B cell (primary cell): Measurements from ENCODE around the gene STX8. TPM values are rescaled to one million over a fixed set of nuclear protein-coding genes. Genes with fewer than 3 reads are reported as not detected.
A peak's percentile ranks its signal among the peaks of the same experiment; 100 is the strongest.

Experiments used
- ATAC-seq: fragments of 200-7000 bp; cut with Tn5 transposase; one replicate; pipeline ENCODE4 v1.10.0; 2021; ENCODE audit warnings: low read depth, mild to moderate bottlenecking, moderate number of reproducible peaks, moderate library complexity
- CTCF ChIA-PET: fragments of 350-600 bp; sonication (Branson Sonifier 250); formaldehyde crosslinking; loops from one replicate; lab custom pipeline; 2021; ENCODE audit warnings: antibody characterized with exemption, inconsistent platforms; lab: Charles Lee
- POLR2A ChIA-PET: fragments of 350-600 bp; sonication (Branson Sonifier 250); formaldehyde crosslinking; loops from one replicate; lab custom pipeline; 2021; ENCODE audit warnings: antibody characterized with exemption; lab: Charles Lee
- DNase-seq: peaks from one replicate; pipeline ENCODE4 v3.0.0; 2013
- H2AFZ ChIP-seq: 2 replicates; pipeline ENCODE4 v1.6.1; 2012; ENCODE audit warnings: mild to moderate bottlenecking, low read depth, low read length; ENCODE audit not compliant: insufficient read depth, poor library complexity, severe bottlenecking
- H3K27ac ChIP-seq, 2 donors: 1 replicate in 1 of 2; 2 replicates in 1 of 2; pipeline ENCODE4 v1.5.1; 2012 to 2013; ENCODE audit warnings: low read length in 2 of 2, mild to moderate bottlenecking in 2 of 2, moderate library complexity in 1 of 2
- H3K27me3 ChIP-seq, 4 experiments: fragments of 200-600 bp in 1 of 4; sonication (generic) in 1 of 4; replicated peaks in 1 of 4; 1 replicate in 2 of 4; 2 replicates in 2 of 4; pipeline versions ENCODE4 v1.6.1 to v1.7.0; 2013 to 2016; ENCODE audit warnings: low read length in 3 of 4, mild to moderate bottlenecking in 2 of 4, mixed read lengths in 1 of 4, moderate library complexity in 1 of 4; ENCODE audit not compliant: insufficient read depth in 4 of 4, control insufficient read depth in 3 of 4; ENCODE audit errors: control extremely low read depth in 1 of 4
- H3K36me3 ChIP-seq, 2 experiments: replicated peaks in 1 of 2; 1 replicate in 1 of 2; 2 replicates in 1 of 2; pipeline versions ENCODE4 v1.6.1 to v1.7.1; 2013; ENCODE audit warnings: low read length in 1 of 2; ENCODE audit not compliant: insufficient read depth in 2 of 2, control insufficient read depth in 1 of 2; ENCODE audit errors: control extremely low read depth in 1 of 2, extremely low read depth in 1 of 2
- H3K4me1 ChIP-seq, 2 donors: fragments of 200-600 bp in 1 of 2; sonication (generic) in 1 of 2; 1 replicate in 1 of 2; 2 replicates in 1 of 2; pipeline versions ENCODE4 v1.5.1 to v1.6.1; 2013 to 2017; ENCODE audit warnings: low read length in 2 of 2; ENCODE audit not compliant: control insufficient read depth in 2 of 2, insufficient read depth in 2 of 2
- H3K4me2 ChIP-seq: replicated peaks from 2 replicates; pipeline ENCODE3; 2012; ENCODE audit warnings: mild to moderate bottlenecking, low read depth, low read length; ENCODE audit not compliant: poor library complexity, severe bottlenecking
- H3K4me3 ChIP-seq, 5 experiments: fragments of 200-600 bp in 1 of 5; sonication (generic) in 1 of 5; 1 replicate in 3 of 5; 2 replicates in 2 of 5; pipeline versions ENCODE4 v1.5.1 to v1.7.0; 2011 to 2016; ENCODE audit warnings: low read length in 4 of 5, mild to moderate bottlenecking in 4 of 5, low read depth in 2 of 5, control low read depth in 1 of 5, moderate library complexity in 1 of 5; ENCODE audit not compliant: insufficient read depth in 1 of 5; ENCODE audit errors: control extremely low read depth in 1 of 5, extremely low read depth in 1 of 5
- H3K79me2 ChIP-seq: fragments of 200-600 bp; sonication (generic); one replicate; pipeline ENCODE4 v1.6.0; 2016; ENCODE audit warnings: low read length; ENCODE audit not compliant: control insufficient read depth, insufficient read depth
- H3K9ac ChIP-seq: fragments of 200-600 bp; sonication (generic); 2 replicates; pipeline ENCODE4 v1.6.1; 2017; ENCODE audit warnings: mild to moderate bottlenecking, low read length, moderate library complexity
- H3K9me3 ChIP-seq, 3 donors: one replicate each; pipeline versions ENCODE4 v1.6.1 to v1.7.1; 2013; ENCODE audit warnings: low read length in 2 of 3; ENCODE audit not compliant: control insufficient read depth in 2 of 3, insufficient read depth in 1 of 3; ENCODE audit errors: control extremely low read depth in 1 of 3
- H4K20me1 ChIP-seq: 2 replicates; pipeline ENCODE4 v1.6.0; 2012; ENCODE audit warnings: mild to moderate bottlenecking, low read length; ENCODE audit not compliant: insufficient read depth, control insufficient read depth, poor library complexity, severe bottlenecking
- H3K27ac Mint-ChIP-seq: one replicate; pipeline ENCODE4 v1.8.0; 2021; ENCODE audit warnings: mixed read lengths
- H3K27me3 Mint-ChIP-seq: one replicate; pipeline ENCODE4 v1.8.0; 2021; ENCODE audit warnings: mixed read lengths
- H3K4me1 Mint-ChIP-seq: one replicate; pipeline ENCODE4 v1.8.0; 2021; ENCODE audit warnings: mixed read lengths
- H3K4me3 Mint-ChIP-seq: one replicate; pipeline ENCODE4 v1.8.0; 2021; ENCODE audit warnings: mixed read lengths
- H3K9me3 Mint-ChIP-seq: one replicate; pipeline ENCODE4 v1.8.0; 2022; ENCODE audit warnings: mixed read lengths; ENCODE audit not compliant: insufficient read depth
- EZH2 ChIP-seq: IDR thresholded peaks from 2 replicates; pipeline ENCODE4 v1.6.1; 2012; ENCODE audit warnings: borderline replicate concordance, low read depth, mild to moderate bottlenecking, moderate library complexity, low read length; ENCODE audit not compliant: insufficient read depth, poor library complexity, severe bottlenecking
- WGBS: methylation state at CpG from one replicate; pipeline ENCODE4 v1.1.5; 2013; ENCODE audit warnings: missing lambda C conversion rate; ENCODE audit not compliant: insufficient coverage; 5-methylcytosine and 5-hydroxymethylcytosine counted together
- intact Hi-C: fragments of 100-400 bp; cut with micrococcal nuclease; formaldehyde crosslinking; loops from one replicate; pipeline ENCODE4 v1.10.0; 2022
- polyA plus RNA-seq: library from polyadenylated mRNA; depleted of rRNA; stranded (reverse); fragments of >200 nt; gene quantifications from 2 replicates; pipeline ENCODE4 v1.2.3, GENCODE V29; 2012
- total RNA-seq, 2 donors: library from RNA; stranded (reverse); fragments of 120-200 nt in 1 of 2; gene quantifications; 1 replicate in 1 of 2; 2 replicates in 1 of 2; pipeline versions ENCODE4 v1.2.3 to v1.2.4, GENCODE V29; 2013 to 2022
- TF ChIP-seq, protein P1 (sequence below): fragments of 200-600 bp; IDR thresholded peaks from one replicate; pipeline ENCODE4 v1.8.0; 2022; ENCODE audit warnings: antibody characterized with exemption, mild to moderate bottlenecking

The STX8 gene
- total and polyA plus RNA-seq, 2 donors (not counting 1 experiment from before 2014, with no cell fraction given) = 35.8 to 61.5 TPM

DNA sequence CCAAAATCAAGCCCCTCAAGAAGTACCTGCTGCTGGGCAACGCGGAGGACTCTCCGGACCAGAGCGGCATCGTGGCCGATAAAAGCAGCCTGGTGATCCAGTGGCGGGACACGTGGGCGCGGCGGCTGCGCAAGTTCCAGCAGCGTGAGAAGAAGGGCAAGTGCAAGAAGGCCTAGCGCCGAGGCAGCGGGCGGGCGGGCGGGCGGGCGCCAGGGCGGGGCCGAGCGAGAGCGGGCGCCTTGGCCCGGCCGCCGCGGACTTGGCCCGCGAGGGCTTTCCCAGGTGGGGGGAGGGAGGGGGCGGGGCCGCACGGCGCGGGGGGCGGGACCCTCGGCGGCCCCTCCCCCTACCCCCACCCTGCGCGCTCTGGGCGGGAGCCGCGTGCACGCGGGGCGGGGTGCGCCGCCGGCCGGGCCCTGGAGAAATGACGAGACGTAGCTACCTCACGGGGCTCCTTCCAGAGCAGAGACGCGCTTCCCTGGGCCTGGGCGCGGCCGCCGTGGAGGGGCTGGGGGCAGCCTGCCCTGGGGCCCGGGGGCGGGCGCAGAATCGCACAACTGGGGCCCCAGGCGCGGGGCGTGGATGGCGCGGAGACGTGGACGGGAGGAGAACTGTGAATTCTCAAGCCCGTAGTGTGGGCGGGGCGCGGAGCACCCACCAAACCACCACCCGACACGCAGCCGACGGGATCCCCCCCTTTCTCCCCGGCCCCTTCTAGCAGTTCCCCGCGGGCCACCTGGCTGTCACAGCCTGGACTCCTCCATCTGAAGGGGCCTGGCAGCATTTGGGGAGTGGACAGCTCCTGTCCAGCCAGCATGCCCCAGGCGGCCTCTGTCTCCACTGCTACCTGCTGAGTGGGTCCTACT, 335.6 kb downstream of the STX8 start:
- H3K27ac ChIP-seq = peak overlapping the region in 1 of 2 donors; percentile 30
- H3K4me3 Mint-ChIP-seq = peak overlapping the region; percentile 89
- no peaks in the 10 kb centered on the region for H3K9me3 Mint-ChIP-seq
- peaks cover 24% of the 10 kb centered on the region for H3K4me1 Mint-ChIP-seq
- peak overlapping the region; percentile 72 for H3K27ac Mint-ChIP-seq
- intact Hi-C loops = no loop called here
- peak; percentile 88 for ATAC-seq
- H4K20me1 ChIP-seq = no peaks in the 10 kb centered on the region
- H3K27me3 ChIP-seq = peaks cover 0 to 20% (median 0%) of the 10 kb centered on the region in 4 experiments
- H3K79me2 ChIP-seq = no peaks in the 10 kb centered on the region
- H3K4me1 ChIP-seq = peaks cover 13 to 20% of the 10 kb centered on the region in 2 donors
- TF ChIP-seq, protein P1, sequence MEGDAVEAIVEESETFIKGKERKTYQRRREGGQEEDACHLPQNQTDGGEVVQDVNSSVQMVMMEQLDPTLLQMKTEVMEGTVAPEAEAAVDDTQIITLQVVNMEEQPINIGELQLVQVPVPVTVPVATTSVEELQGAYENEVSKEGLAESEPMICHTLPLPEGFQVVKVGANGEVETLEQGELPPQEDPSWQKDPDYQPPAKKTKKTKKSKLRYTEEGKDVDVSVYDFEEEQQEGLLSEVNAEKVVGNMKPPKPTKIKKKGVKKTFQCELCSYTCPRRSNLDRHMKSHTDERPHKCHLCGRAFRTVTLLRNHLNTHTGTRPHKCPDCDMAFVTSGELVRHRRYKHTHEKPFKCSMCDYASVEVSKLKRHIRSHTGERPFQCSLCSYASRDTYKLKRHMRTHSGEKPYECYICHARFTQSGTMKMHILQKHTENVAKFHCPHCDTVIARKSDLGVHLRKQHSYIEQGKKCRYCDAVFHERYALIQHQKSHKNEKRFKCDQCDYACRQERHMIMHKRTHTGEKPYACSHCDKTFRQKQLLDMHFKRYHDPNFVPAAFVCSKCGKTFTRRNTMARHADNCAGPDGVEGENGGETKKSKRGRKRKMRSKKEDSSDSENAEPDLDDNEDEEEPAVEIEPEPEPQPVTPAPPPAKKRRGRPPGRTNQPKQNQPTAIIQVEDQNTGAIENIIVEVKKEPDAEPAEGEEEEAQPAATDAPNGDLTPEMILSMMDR = no peak
- no peak for TF ChIP-seq EZH2
- peak overlapping the region; percentile 94 for H2AFZ ChIP-seq
- H3K9ac ChIP-seq = peak overlapping the region; percentile 74
- ChIA-PET POLR2A (interaction anchor here (1.0 to 1.2 kb wide), 2 partner anchors 17 kb away, joined by 3 read pairs; no protein-coding TSS in a partner anchor), CTCF (no interaction called here)
- peaks cover 10% of the 10 kb centered on the region for H3K27me3 Mint-ChIP-seq
- H3K36me3 ChIP-seq = no peaks in the 10 kb centered on the region
- peaks cover 0 to 2% (median 0%) of the 10 kb centered on the region in 3 donors for H3K9me3 ChIP-seq
- peak overlapping the region; percentile 39 to 72 (median 59) for H3K4me3 ChIP-seq
- DNase-seq = peak; percentile 86
- 3% methylated on average over 53 of the region's 84 CpGs for WGBS
- H3K4me2 ChIP-seq = peak overlapping the region; percentile 99

DNA sequence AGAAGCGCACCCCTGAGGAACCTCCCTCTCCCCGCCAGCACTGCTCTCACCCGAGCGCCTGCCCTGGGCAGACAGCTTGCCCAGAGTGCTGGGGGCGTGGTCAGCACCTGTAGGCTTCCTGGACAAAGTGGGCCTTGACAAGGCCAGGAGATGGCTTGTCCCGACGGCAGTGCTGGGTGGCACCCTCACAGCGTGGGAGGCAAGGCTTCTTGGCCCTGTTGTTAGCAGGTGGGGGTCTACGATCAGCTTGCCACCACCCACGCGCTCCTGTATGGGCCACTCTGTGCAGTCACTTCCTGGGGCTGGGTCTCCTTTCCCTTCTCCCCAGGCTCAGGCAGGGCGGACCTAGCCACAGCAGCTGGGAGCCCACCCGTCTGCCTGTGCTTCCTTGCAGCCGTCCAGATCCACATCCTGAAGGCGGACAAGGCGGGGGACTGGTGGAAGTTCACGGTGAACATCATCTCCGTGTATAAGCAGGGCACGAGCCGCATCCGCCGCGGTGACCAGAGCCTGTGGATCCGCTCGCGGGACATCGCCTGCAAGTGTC, 336.3 kb downstream of the STX8 start:
- H3K4me1 ChIP-seq = peaks cover 13 to 20% of the 10 kb centered on the region in 2 donors
- H3K9me3 ChIP-seq = peaks cover 0 to 2% (median 0%) of the 10 kb centered on the region in 3 donors
- Mint-ChIP-seq H3K27me3 (peaks cover 10% of the 10 kb centered on the region), H3K9me3 (no peaks in the 10 kb centered on the region), H3K4me3 (peak overlapping the region; percentile 89), H3K4me1 (peaks cover 24% of the 10 kb centered on the region), H3K27ac (peak overlapping the region; percentile 56)
- CTCF ChIA-PET = no interaction called here
- POLR2A ChIA-PET = interaction anchor here (1.0 kb wide), 1 partner anchor 16 kb away, joined by 3 read pairs; no protein-coding TSS in a partner anchor
- peak overlapping the region; percentile 39 to 72 (median 59) for H3K4me3 ChIP-seq
- WGBS = 22% methylated on average over 26 of the region's 27 CpGs
- H3K9ac ChIP-seq = peak overlapping the region; percentile 74
- DNase-seq (no peak), ATAC-seq (no peak)
- H3K36me3 ChIP-seq = no peaks in the 10 kb centered on the region
- H3K79me2 ChIP-seq = no peaks in the 10 kb centered on the region
- no peak overlapping the region for H3K27ac ChIP-seq
- TF ChIP-seq, protein P1 = no peak
- no peak for TF ChIP-seq EZH2
- intact Hi-C loops = no loop called here
- H4K20me1 ChIP-seq = no peaks in the 10 kb centered on the region
- peaks cover 0 to 20% (median 0%) of the 10 kb centered on the region in 4 experiments for H3K27me3 ChIP-seq
- H2AFZ ChIP-seq = peak overlapping the region; percentile 94
- H3K4me2 ChIP-seq = peak overlapping the region; percentile 99
